Measurements from ENCODE around the gene IZUMO1. TPM values are rescaled to one million over a fixed set of nuclear protein-coding genes. Genes with fewer than 3 reads are reported as not detected.

Gene IZUMO1
- total and polyA plus RNA-seq, 2 of the 13 experiments (the other 11 are each of a cell fraction or from before 2014, with no cell fraction given): 0.07 to 0.22 TPM

GRCh38 chr19:48757741-48758144 lies 11.0 kb upstream of the IZUMO1 start (continued):
- TF ChIP-seq ZNF407 (CRISPR knock-in tag; IDR thresholded peaks at IDR 0.05; ENCODE audit: not compliant biosample characterization): no peak
- TF ChIP-seq, protein P1, sequence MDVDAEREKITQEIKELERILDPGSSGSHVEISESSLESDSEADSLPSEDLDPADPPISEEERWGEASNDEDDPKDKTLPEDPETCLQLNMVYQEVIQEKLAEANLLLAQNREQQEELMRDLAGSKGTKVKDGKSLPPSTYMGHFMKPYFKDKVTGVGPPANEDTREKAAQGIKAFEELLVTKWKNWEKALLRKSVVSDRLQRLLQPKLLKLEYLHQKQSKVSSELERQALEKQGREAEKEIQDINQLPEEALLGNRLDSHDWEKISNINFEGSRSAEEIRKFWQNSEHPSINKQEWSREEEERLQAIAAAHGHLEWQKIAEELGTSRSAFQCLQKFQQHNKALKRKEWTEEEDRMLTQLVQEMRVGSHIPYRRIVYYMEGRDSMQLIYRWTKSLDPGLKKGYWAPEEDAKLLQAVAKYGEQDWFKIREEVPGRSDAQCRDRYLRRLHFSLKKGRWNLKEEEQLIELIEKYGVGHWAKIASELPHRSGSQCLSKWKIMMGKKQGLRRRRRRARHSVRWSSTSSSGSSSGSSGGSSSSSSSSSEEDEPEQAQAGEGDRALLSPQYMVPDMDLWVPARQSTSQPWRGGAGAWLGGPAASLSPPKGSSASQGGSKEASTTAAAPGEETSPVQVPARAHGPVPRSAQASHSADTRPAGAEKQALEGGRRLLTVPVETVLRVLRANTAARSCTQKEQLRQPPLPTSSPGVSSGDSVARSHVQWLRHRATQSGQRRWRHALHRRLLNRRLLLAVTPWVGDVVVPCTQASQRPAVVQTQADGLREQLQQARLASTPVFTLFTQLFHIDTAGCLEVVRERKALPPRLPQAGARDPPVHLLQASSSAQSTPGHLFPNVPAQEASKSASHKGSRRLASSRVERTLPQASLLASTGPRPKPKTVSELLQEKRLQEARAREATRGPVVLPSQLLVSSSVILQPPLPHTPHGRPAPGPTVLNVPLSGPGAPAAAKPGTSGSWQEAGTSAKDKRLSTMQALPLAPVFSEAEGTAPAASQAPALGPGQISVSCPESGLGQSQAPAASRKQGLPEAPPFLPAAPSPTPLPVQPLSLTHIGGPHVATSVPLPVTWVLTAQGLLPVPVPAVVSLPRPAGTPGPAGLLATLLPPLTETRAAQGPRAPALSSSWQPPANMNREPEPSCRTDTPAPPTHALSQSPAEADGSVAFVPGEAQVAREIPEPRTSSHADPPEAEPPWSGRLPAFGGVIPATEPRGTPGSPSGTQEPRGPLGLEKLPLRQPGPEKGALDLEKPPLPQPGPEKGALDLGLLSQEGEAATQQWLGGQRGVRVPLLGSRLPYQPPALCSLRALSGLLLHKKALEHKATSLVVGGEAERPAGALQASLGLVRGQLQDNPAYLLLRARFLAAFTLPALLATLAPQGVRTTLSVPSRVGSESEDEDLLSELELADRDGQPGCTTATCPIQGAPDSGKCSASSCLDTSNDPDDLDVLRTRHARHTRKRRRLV (CRISPR knock-in tag; IDR thresholded peaks at IDR 0.05): no peak
- no peak for TF ChIP-seq ZSCAN9 (CRISPR knock-in tag; IDR thresholded peaks at IDR 0.05; ENCODE audit: borderline replicate concordance)
- TF ChIP-seq MYPOP (CRISPR knock-in tag; IDR thresholded peaks at IDR 0.05): no peak
- TF ChIP-seq ZGPAT (CRISPR knock-in tag; IDR thresholded peaks at IDR 0.05): peak; percentile 51; the same call in 1 of the 2 replicates
- TF ChIP-seq SOX6 (IDR thresholded peaks at IDR 0.05): no peak
- TF ChIP-seq SOX6 (CRISPR knock-in tag; IDR thresholded peaks at IDR 0.05): peak; percentile 50
- no peak for TF ChIP-seq AFF4 (CRISPR knock-in tag; IDR thresholded peaks at IDR 0.05)

Measured in HepG2 (cell line).